Measurements from ENCODE around the gene TIMM22. TPM values are rescaled to one million over a fixed set of nuclear protein-coding genes. Genes with fewer than 3 reads are reported as not detected.

The TIMM22 gene
- total RNA-seq, 1 donor from 2014 or later, result 11.3 TPM

Small RNA genes within 50 kb of the gene (microRNA-seq; reads per million reads assigned to microRNA genes)
- gene MIR3183 (ENCODE audit: borderline number of aligned reads), result not detected

Other genes with a start within 250 kb of the TIMM22 start
- gene GEMIN4, start 244.9 kb upstream of the TIMM22 start, total RNA-seq, result 19.2 TPM
- gene GLOD4, start 214.8 kb upstream of the TIMM22 start, total RNA-seq, result 43.5 TPM
- gene MRM3, start 214.8 kb upstream of the TIMM22 start, total RNA-seq, result 12.7 TPM
- gene NXN, start 17.4 kb upstream of the TIMM22 start, total RNA-seq, result 20.7 TPM
- 103 TPM for gene ABR, start 182.9 kb downstream of the TIMM22 start, total RNA-seq

Measured in mesenteric fat pad (tissue), 1 donor.